Sciatic nerve (tissue), 2 donors: ENCODE results near the gene DLX4. TPM values are rescaled to one million over a fixed set of nuclear protein-coding genes. Genes with fewer than 3 reads are reported as not detected.

Experiments used
- ATAC-seq: fragments of 200-7000 bp; cut with Tn5 transposase; one replicate; pipeline ENCODE4 v1.9.1; 2020; ENCODE audit warnings: mild to moderate bottlenecking, moderate library complexity
- DNase-seq: peaks from one replicate; pipeline ENCODE4 v3.0.0-alpha.2; 2020; ENCODE audit warnings: low spot score
- intact Hi-C: fragments of 100-400 bp; cut with DNase I; formaldehyde crosslinking; loops from one replicate; pipeline ENCODE4 v1.14.2; 2022
- total RNA-seq: library from RNA; stranded (reverse); fragmentation: NEBNext Ultra II Directional; extraction: Animal tissue kit (Norgen Biotek cat#: 25700); gene quantifications from one replicate; pipeline ENCODE4 v1.2.1, GENCODE V29; 2021
- donor health status: DM: no; HTN: no; CAD: no.
- donor health status: DM: no; HTN: no; CAD: no.

DLX4 gene
- total RNA-seq, 1 donor from 2014 or later, result not detected

- ATAC-seq, result no peak
- intact Hi-C loops, result no loop called here
- no peak for DNase-seq
Measured at GRCh38 chr17:49965524-49965909, 3.5 kb upstream of the DLX4 start.

- DNase-seq (no peak), ATAC-seq (no peak)
- intact Hi-C loops, result no loop called here
Measured at GRCh38 chr17:49966767-49967166, 2.2 kb upstream of the DLX4 start.

GRCh38 chr17:49967205-49967604 is 1.8 kb upstream of the DLX4 start:
- DNase-seq, result no peak
- intact Hi-C loops, result no loop called here
- ATAC-seq, result no peak

DNA sequence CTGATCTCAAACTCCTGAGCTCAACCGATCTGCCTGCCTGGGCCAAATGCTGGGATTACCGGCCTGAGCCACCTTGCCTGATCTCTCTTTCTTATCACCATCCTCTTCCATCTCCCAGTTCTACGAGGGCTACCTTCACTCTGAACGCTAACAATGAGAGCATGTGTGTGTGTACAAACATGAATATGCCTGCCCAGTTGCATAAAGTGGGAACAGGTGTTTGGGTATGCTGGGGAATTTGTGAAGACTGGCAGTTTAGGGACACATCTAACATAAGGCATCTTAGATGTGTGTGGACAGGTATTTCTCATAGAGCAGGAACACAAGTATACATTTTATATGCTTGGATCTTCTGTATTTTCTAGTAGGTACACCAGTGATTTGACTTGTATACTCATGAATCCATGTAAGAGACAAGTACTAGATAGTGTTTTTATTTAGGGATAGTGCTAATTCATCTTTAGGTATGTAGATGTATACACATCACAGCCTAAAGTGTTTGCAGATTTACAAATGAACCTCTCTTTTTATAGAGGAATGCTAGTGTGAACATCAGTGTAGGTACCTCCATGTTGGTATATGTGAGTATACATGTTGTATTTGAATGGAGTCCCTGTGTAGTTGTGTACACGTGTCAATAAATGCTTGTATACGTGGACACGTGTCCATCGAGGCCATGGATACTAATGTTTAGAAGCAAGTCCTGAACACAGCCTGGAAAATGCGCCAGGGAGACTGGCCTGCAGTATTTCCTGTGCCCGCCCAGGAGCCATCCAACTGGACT is 1.2 kb upstream of the DLX4 start:
- ATAC-seq (no peak), DNase-seq (no peak)
- intact Hi-C loops, result no loop called here

DNA sequence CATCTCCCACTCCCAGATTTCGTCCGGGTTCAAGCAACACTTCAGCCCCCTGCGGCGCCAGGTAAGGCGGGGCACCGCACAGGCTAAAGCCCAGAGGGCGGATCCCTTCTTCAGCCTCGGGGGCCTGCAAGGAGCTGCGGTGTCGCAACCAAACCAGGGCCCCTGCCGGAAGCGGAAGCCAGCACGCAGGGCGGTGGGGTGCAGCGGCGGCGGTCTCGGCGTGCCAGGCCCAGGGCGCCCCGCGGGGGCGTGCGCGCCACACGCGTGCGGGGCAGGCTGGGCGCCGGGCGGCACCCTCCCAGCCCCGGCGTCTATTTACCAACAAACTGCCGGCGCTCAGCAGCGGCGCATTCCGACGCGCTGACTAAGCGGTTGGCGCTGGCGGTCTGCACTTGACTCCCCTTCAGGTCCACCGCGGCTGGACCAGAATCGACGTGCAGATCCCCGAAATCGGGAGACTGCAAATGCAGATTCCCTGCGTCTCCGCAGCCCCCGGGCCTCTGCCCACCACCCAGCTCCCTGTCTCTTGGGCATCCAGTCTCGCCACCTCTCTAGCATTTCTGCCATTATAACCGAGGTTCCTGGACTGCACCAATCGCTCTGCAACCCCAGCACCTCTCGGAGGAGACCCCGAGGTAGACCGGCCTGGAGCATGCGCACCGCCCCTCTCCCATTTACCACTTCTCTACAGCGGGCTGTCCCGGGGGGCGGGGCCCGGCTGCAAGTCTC is 421 bp upstream of the DLX4 start:
- intact Hi-C loops, result no loop called here
- DNase-seq, result no peak

GRCh38 chr17:49969795-49970389 is 902 bp downstream of the DLX4 start:
- no peak for DNase-seq
- intact Hi-C loops, result no loop called here
- ATAC-seq, result no peak

More for the DNA sequence above, 421 bp upstream of the DLX4 start:
- peak; percentile 61 for ATAC-seq

DNA sequence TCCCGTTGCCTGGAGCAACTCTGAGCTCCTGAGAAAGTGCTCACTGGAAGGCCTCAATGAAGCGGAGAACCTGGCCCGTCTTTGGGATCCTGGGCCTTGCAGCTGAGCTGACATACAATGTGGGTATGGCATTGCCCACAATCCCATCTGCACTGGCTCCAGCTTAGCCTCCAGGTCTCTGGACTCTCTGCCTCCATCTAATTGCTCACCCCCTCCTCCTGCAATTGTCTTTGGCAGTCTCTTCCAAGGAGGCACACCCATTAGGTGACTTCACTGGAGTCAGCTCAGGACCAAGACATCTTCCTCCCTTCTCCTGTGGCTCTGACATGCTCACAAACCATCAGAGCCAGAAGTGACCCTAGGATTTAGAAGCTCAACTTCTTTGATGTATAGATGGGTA is 1.5 kb downstream of the DLX4 start:
- intact Hi-C loops, result no loop called here
- ATAC-seq, result no peak
- no peak for DNase-seq

DNA sequence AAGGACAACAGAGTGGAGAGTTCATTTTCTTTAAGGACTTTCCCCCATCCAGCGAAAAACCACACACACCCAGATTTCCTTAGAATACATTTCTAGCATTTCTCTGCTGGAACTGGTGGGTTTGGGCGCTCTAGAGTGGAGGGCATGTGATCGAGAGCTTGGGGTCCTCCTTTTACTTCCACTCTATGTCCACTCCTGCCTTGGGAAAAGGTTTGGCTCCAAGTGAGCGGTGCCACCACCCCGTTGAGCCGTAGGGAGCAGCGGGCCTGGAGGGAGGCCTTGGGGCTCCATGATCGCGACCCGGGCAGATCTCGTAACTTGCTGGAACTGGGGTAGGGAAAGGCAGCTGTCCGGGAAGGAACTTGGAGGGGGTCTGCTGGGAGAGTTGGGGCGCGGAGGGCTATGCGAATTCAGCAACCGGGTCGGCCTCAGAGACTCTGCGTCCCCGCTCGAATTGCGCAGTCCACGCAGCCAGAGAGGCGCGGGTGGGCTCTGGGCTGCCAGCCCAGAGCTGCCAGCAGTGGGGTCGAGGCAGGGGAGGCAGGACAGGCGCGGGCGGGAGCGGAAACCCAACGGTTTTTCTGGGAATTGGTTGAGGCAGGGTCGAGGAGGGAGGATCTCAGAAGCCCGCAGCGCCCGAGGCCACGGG is 2.3 kb downstream of the DLX4 start:
- DNase-seq, result no peak
- intact Hi-C loops, result no loop called here
- ATAC-seq, result no peak

DNA sequence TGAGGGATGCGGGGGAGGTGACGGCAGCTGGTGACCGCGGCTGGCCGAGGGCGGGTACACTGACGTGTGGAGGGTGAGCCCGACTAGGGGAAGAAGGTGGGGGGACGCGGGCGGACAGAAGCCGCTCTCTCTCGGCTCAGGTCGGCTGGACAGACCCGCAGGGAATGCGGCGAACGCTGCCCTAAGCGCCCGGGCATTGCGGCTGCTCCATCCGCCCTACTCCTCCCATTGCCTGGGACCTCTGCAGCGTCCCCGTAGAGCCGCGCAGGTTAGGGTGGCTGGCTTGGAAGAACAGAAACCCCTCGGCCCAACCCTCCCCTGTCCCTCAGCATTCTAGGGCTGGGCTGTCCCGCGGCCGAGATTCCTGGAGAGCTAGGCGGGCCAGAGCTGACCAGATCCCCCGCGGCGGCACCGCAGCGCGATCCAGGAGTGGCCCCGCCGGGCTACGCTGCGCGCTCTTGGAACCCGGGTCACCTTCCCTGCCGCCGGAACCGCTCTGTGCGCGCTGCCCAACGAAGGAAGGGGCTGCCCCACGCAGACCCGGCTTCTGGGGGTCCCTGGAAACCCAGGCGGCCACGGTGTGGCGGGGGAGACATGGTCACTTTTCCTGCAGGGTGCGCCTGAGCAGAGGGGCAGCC is 3.0 kb downstream of the DLX4 start:
- intact Hi-C loops, result no loop called here
- DNase-seq, result no peak
- ATAC-seq, result no peak

DNA sequence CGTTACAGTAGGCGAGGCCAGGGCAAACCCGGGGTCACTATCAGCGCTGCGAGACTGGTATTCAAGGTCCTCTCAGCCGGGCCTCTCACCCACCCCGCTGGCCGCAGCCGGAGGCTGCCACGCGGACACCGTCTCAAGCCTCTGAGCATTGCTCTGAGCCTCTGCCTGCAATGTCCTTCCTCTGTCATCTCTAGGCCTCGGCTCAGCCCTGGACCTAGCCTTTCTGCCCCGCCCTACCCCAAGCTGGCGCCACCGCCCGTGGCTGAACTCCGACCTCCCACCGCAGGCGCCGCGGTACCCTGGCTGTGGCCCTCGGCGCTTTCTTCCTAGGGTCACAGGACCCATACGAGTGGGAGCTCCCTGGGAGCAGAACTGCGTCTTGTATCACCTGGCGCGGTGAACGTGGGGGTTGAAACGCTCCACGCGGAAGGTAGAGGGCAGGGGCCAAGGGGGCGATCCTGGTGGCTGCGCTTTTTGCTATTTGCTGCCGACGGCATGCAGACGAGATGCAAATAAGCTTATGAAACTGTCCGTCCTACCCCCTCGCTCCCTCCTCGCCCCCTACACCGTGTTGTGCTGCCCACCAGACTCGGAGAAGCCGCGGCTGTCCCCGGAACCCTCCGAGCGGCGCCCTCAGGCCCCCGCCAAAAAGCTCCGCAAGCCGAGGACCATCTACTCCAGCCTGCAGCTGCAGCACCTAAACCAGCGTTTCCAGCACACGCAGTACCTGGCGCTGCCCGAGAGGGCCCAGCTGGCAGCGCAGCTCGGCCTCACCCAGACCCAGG is 3.7 kb downstream of the DLX4 start:
- DNase-seq (no peak), ATAC-seq (no peak)
- intact Hi-C loops, result no loop called here

DNA sequence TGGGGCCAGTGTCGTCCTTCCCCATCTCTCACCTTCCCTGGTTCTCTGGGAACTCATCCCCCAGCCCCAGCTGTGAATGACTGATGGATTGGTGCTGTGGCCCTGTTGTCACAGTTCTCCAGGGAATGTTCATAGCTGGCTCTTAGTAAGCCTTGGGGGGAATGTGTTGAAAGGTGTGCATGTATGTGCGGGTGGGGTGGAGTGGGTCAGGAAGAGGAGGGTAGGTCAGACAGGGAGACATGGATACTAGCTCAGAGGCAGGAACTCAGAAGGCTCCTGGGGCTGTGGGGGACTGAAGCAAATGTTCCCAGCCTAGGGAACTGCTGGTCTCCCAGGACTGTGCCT is 4.3 kb downstream of the DLX4 start:
- no peak for ATAC-seq
- no peak for DNase-seq
- intact Hi-C loops, result no loop called here

- DNase-seq (no peak), ATAC-seq (no peak)
- intact Hi-C loops, result no loop called here
Measured at GRCh38 chr17:49975531-49975930, 6.5 kb downstream of the DLX4 start.

GRCh38 chr17:49976163-49976827 is 7.3 kb downstream of the DLX4 start:
- intact Hi-C loops, result no loop called here

DNA sequence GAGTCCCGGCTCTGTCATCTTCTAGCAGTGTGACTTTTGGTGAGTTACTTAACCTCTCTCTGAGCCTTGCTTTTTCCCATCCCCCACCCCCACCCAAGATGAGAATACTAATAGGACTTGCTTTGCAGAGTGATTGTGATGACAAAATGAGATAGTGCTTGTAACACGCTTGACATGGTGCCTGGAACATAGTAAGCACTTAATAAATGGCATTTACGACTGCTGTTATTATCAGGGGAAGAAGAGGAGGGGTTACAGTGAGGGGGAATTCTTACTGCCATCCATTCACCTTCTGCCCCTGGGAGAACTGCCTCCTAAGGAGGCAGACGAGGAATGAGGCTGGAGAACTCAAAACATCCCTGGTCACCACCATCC is 7.8 kb downstream of the DLX4 start:
- intact Hi-C loops, result no loop called here
- ATAC-seq (no peak), DNase-seq (no peak)

More at GRCh38 chr17:49976163-49976827, 7.3 kb downstream of the DLX4 start:
- ATAC-seq, result no peak
- DNase-seq, result no peak

DNA sequence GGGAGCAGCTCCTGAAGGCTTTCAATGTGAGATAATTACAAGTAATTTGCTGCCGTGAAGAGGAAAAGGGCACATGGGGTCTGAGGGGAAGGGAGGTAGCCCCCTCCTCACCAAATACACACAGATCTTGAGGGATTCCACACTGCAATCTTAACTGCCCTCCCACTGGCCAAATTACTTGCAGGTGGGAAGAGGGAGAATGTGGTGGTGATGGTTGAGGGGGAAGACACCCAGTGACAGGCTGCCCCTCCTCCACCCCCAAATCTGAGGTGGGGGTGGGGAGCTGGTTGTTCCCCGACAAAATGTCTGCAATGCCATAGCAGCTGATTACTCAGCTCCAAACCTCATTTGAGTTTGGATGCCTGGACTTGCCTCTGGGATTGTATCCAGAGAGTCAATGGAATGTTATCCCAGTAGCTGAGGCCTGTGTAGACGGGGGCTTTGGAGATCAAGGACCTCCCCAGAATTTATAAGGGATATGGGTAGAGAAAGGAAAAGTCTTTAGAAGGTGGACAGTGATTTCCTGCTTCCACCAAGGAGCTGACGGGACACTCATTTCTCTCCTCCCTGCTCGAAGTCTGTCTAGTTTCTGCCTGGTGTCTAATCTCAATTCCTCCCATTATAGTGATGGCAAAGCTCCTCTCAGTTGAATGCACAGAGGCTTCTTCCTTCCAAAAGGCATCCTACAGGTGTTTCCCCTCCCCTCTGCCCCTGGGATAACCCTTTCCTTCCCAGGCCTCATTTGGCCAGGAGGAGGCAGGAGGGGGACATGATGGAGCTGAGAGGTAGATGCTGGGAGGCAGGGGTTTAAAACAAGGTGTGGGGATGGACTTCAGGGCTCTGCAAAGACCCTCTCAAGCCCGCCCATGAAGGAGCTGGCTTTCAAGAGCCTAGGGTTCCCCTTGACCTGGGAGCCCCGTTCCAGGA is 8.7 kb downstream of the DLX4 start:
- DNase-seq (no peak), ATAC-seq (no peak)
- intact Hi-C loops, result no loop called here

GRCh38 chr17:49978501-49978900 is 9.5 kb downstream of the DLX4 start:
- DNase-seq (no peak), ATAC-seq (no peak)
- intact Hi-C loops, result no loop called here
